Fibroblast of lung (primary cell): ENCODE results near the gene IGFALS.

ENCODE experiments used
- EZH2 ChIP-seq: IDR thresholded peaks from 2 replicates; pipeline ENCODE4 v1.5.1; 2012; ENCODE audit warnings: low read length, control low read depth, mild to moderate bottlenecking; ENCODE audit errors: missing control alignments
- TF ChIP-seq, protein P1 (sequence below), 2 donors: IDR thresholded peaks in 1 of 2; conservative IDR thresholded peaks in 1 of 2; 1 replicate in 1 of 2; 2 replicates in 1 of 2; pipeline ENCODE4 v1.5.1; 2011 to 2012; ENCODE audit warnings: low read length in 2 of 2, control low read depth in 1 of 2, inconsistent platforms in 1 of 2, low read depth in 1 of 2, mild to moderate bottlenecking in 1 of 2

DNA sequence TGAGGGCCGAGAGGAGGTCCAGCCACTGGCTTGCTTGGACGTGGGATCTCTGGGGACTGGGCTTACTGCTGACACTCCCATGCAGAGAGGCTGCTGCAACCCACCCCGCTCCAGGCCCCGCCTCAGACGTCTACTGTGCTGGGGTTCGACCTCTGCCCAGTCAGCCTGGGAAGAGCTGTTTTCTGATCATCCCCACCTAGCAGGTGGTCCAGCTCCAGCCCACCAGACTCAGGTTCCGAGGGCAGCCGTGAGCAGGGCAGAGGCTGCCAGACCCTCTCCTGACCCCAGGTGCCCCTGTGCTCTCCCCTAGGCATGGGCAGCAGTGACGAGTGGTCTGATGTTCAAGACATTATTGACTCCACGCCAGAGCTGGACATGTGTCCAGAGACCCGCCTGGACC lies 45.6 kb downstream of the IGFALS start:
- TF ChIP-seq, protein P1, sequence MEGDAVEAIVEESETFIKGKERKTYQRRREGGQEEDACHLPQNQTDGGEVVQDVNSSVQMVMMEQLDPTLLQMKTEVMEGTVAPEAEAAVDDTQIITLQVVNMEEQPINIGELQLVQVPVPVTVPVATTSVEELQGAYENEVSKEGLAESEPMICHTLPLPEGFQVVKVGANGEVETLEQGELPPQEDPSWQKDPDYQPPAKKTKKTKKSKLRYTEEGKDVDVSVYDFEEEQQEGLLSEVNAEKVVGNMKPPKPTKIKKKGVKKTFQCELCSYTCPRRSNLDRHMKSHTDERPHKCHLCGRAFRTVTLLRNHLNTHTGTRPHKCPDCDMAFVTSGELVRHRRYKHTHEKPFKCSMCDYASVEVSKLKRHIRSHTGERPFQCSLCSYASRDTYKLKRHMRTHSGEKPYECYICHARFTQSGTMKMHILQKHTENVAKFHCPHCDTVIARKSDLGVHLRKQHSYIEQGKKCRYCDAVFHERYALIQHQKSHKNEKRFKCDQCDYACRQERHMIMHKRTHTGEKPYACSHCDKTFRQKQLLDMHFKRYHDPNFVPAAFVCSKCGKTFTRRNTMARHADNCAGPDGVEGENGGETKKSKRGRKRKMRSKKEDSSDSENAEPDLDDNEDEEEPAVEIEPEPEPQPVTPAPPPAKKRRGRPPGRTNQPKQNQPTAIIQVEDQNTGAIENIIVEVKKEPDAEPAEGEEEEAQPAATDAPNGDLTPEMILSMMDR (conservative IDR thresholded peaks at IDR 0.05 in 1 of 2, IDR thresholded peaks at IDR 0.05 in 1 of 2; ENCODE audit: low read depth in 1 of 2, low read length in 2 of 2), result no peak
- no peak for TF ChIP-seq EZH2
